Measurements from ENCODE around the gene TTC24.
A peak's percentile ranks its signal among the peaks of the same experiment; 100 is the strongest.

TTC24 gene

GRCh38 chr1:156554971-156555370 lies 24.6 kb upstream of the TTC24 start:
- DNase-seq (ENCODE audit: low spot score), result no peak

GRCh38 chr1:156555715-156556114 lies 23.8 kb upstream of the TTC24 start:
- no peak for DNase-seq (ENCODE audit: low spot score)

- no peak for DNase-seq (ENCODE audit: low spot score)
These were observed 23.2 kb upstream of the TTC24 start for GRCh38 chr1:156556354-156556753.

GRCh38 chr1:156559086-156559796 lies 20.3 kb upstream of the TTC24 start:
- DNase-seq (ENCODE audit: low spot score), result no peak

GRCh38 chr1:156559797-156560385 lies 19.6 kb upstream of the TTC24 start:
- DNase-seq (ENCODE audit: low spot score), result no peak

GRCh38 chr1:156560585-156561163 lies 18.8 kb upstream of the TTC24 start:
- no peak for DNase-seq (ENCODE audit: low spot score)

GRCh38 chr1:156565519-156565918 lies 14.0 kb upstream of the TTC24 start:
- DNase-seq (ENCODE audit: low spot score), result no peak

GRCh38 chr1:156566436-156566835 lies 13.1 kb upstream of the TTC24 start:
- DNase-seq (ENCODE audit: low spot score), result no peak

GRCh38 chr1:156571261-156571852 lies 8.2 kb upstream of the TTC24 start:
- no peak for DNase-seq (ENCODE audit: low spot score)

GRCh38 chr1:156571919-156572662 lies 7.4 kb upstream of the TTC24 start, which contains the start of gene IQGAP3:
TSS of gene IQGAP3 (minus strand) at chr1:156572565. CDS start at chr1:156572529, 36 bp downstream.
- peak; percentile 95 for DNase-seq (ENCODE audit: low spot score)

- no peak for DNase-seq (ENCODE audit: low spot score)
These were observed 6.9 kb upstream of the TTC24 start for GRCh38 chr1:156572663-156573018.

GRCh38 chr1:156574039-156574633 lies 5.4 kb upstream of the TTC24 start:
- no peak for DNase-seq (ENCODE audit: low spot score)

- no peak for DNase-seq (ENCODE audit: low spot score)
These were observed 2.0 kb upstream of the TTC24 start for GRCh38 chr1:156577550-156577949.

GRCh38 chr1:156578055-156578454 lies 1.5 kb upstream of the TTC24 start:
- no peak for DNase-seq (ENCODE audit: low spot score)

- DNase-seq (ENCODE audit: low spot score), result no peak
These were observed 2.3 kb downstream of the TTC24 start for GRCh38 chr1:156581661-156582387.

- DNase-seq (ENCODE audit: low spot score), result no peak
These were observed 3.0 kb downstream of the TTC24 start for GRCh38 chr1:156582388-156583017.

- peak; percentile 54 for DNase-seq (ENCODE audit: low spot score)
These were observed 4.5 kb downstream of the TTC24 start for GRCh38 chr1:156583821-156584622.

GRCh38 chr1:156584813-156585212 lies 5.3 kb downstream of the TTC24 start:
- peak; percentile 80 for DNase-seq (ENCODE audit: low spot score)

GRCh38 chr1:156586323-156586722 lies 6.8 kb downstream of the TTC24 start:
- DNase-seq (ENCODE audit: low spot score), result no peak

GRCh38 chr1:156586892-156587477 lies 7.5 kb downstream of the TTC24 start:
- no peak for DNase-seq (ENCODE audit: low spot score)

Measured in HuH-7.5 (cell line).